Keratinocyte (primary cell): ENCODE data around the gene AFF2. TPM values are rescaled to one million over a fixed set of nuclear protein-coding genes. Genes with fewer than 3 reads are reported as not detected.

Source experiments
- DNase-seq: peaks from one replicate; pipeline ENCODE4 v3.0.0-alpha.2; 2011; ENCODE audit warnings: low read depth, missing footprints, low spot score
- FAIRE-seq: peaks from 2 replicates; lab custom pipeline; 2011; peaks lifted over from hg19 to GRCh38; lab: Jason Lieb, UNC
- H2AFZ ChIP-seq: 2 replicates; pipeline ENCODE4 v1.6.0; 2012; ENCODE audit warnings: low read length, control low read depth, inconsistent platforms; ENCODE audit not compliant: control insufficient read depth
- H3K27ac ChIP-seq: 2 replicates; pipeline ENCODE4 v1.5.1; 2011; ENCODE audit warnings: low read length; ENCODE audit not compliant: control insufficient read depth, insufficient read depth
- H3K27me3 ChIP-seq: 3 replicates; pipeline ENCODE4 v1.6.0; 2011; ENCODE audit warnings: low read length; ENCODE audit not compliant: control insufficient read depth, insufficient read depth; ENCODE audit errors: extremely low read depth
- H3K36me3 ChIP-seq, 2 experiments: 2 replicates in 1 of 2; 3 replicates in 1 of 2; pipeline ENCODE4 v1.5.1; 2011; ENCODE audit warnings: low read length in 2 of 2, mild to moderate bottlenecking in 1 of 2; ENCODE audit not compliant: control insufficient read depth in 2 of 2, insufficient read depth in 2 of 2; ENCODE audit errors: extremely low read depth in 1 of 2
- H3K4me1 ChIP-seq: 3 replicates; pipeline ENCODE4 v1.5.1; 2011; ENCODE audit warnings: low read length; ENCODE audit not compliant: control insufficient read depth, insufficient read depth; ENCODE audit errors: extremely low read depth
- H3K4me2 ChIP-seq: 3 replicates; pipeline ENCODE4 v1.6.0; 2011; ENCODE audit warnings: low read depth, low read length; ENCODE audit not compliant: control insufficient read depth, insufficient read depth; ENCODE audit errors: extremely low read depth
- H3K4me3 ChIP-seq, 3 experiments: fragments of 200-600 bp in 1 of 3; sonication (generic) in 1 of 3; 2 replicates in 2 of 3; 3 replicates in 1 of 3; pipeline ENCODE4 v1.5.1; 2011 to 2016; ENCODE audit warnings: low read length in 3 of 3, mild to moderate bottlenecking in 3 of 3, control low read depth in 2 of 3, inconsistent platforms in 1 of 3, low read depth in 1 of 3, mixed read lengths in 1 of 3, mixed run types in 1 of 3, moderate library complexity in 1 of 3; ENCODE audit not compliant: control insufficient read depth in 2 of 3, insufficient read depth in 2 of 3; ENCODE audit errors: extremely low read depth in 1 of 3
- H3K79me2 ChIP-seq: 2 replicates; pipeline ENCODE4 v1.6.0; 2012; ENCODE audit warnings: low read length; ENCODE audit not compliant: control insufficient read depth, insufficient read depth
- H3K9ac ChIP-seq: 3 replicates; pipeline ENCODE4 v1.6.0; 2011; ENCODE audit warnings: low read length; ENCODE audit not compliant: control insufficient read depth, insufficient read depth; ENCODE audit errors: extremely low read depth
- H3K9me1 ChIP-seq: 3 replicates; pipeline ENCODE4 v1.6.0; 2011; ENCODE audit warnings: low read length; ENCODE audit not compliant: control insufficient read depth, insufficient read depth; ENCODE audit errors: extremely low read depth
- H3K9me3 ChIP-seq: 2 replicates; pipeline ENCODE4 v1.5.1; 2012; ENCODE audit warnings: low read depth, low read length; ENCODE audit not compliant: control insufficient read depth
- H4K20me1 ChIP-seq: 3 replicates; pipeline ENCODE4 v1.6.0; 2011; ENCODE audit warnings: low read length; ENCODE audit not compliant: control insufficient read depth, insufficient read depth; ENCODE audit errors: extremely low read depth
- EZH2 ChIP-seq: IDR thresholded peaks from one replicate; pipeline ENCODE4 v1.6.1; 2012; ENCODE audit warnings: inconsistent platforms, mild to moderate bottlenecking, low read length, moderate library complexity
- dilution Hi-C: fragments of 300-500 bp; cut with MboI; formaldehyde crosslinking; loops from one replicate; pipeline ENCODE4 v1.7.0; 2020; ENCODE audit warnings: low sequenced_read_pairs; ENCODE audit not compliant: extremely low pct_ligation_motif_present
- polyA plus RNA-seq, 5 experiments: library from polyadenylated mRNA; depleted of rRNA in 3 of 5; stranded (reverse) in 3 of 5; stranded (forward) in 1 of 5; unstranded in 1 of 5; fragments of >200 nt; gene quantifications; 1 replicate in 1 of 5; 2 replicates in 3 of 5; 3 replicates in 1 of 5; pipeline versions ENCODE4 v1.2.1 to v1.2.3, GENCODE V29; 2011 to 2012; ENCODE audit warnings: missing spikeins in 2 of 5, low read depth in 1 of 5, low replicate concordance in 1 of 5
- TF ChIP-seq, protein P1 (sequence below), 3 experiments: IDR thresholded peaks in 1 of 3; conservative IDR thresholded peaks in 1 of 3; optimal IDR thresholded peaks in 1 of 3; 2 replicates in 2 of 3; 3 replicates in 1 of 3; pipeline versions ENCODE3 to v1.5.1; 2011; ENCODE audit warnings: low read length in 3 of 3, mild to moderate bottlenecking in 3 of 3, moderate library complexity in 2 of 3, control low read depth in 1 of 3, inconsistent platforms in 1 of 3; ENCODE audit not compliant: insufficient read depth in 2 of 3; ENCODE audit errors: extremely low read depth in 1 of 3

The AFF2 gene
- polyA plus RNA-seq, 1 donor (not counting 4 experiments of a cell fraction or from before 2014, with no cell fraction given): 0.01 TPM

DNA sequence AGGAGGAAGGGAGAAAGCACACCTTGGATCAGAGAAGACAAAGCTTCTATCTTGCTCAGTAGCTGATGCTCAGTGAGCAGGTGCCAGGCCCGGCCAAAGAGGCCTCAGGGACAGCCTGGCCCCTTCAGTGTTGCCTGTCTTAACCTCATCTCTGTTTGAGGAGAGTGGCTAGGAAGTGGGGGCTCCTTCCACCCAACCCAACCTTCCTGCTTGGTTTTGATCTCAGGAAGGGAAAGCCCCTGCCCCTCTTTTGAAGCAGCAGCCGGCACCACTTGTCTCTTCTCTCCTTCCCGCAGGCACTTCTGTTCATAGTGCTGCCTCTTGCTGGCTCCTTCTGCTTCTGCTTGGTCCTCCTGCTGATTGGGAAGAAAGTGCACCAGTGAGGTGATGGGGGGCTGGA is 2.4 kb upstream of the AFF2 start:
- Histone ChIP-seq H3K4me2 (no peak overlapping the region), H3K27me3 (peaks cover 25% of the 10 kb centered on the region), H3K79me2 (no peaks in the 10 kb centered on the region), H4K20me1 (no peaks in the 10 kb centered on the region), H2AFZ (no peak overlapping the region), H3K27ac (no peak overlapping the region), H3K9me3 (no peaks in the 10 kb centered on the region), H3K9me1 (no peaks in the 10 kb centered on the region), H3K9ac (no peak overlapping the region), H3K4me1 (no peaks in the 10 kb centered on the region), H3K36me3 (no peaks in the 10 kb centered on the region), H3K4me3 (no peak overlapping the region)
- no peak for TF ChIP-seq EZH2
- TF ChIP-seq, protein P1, sequence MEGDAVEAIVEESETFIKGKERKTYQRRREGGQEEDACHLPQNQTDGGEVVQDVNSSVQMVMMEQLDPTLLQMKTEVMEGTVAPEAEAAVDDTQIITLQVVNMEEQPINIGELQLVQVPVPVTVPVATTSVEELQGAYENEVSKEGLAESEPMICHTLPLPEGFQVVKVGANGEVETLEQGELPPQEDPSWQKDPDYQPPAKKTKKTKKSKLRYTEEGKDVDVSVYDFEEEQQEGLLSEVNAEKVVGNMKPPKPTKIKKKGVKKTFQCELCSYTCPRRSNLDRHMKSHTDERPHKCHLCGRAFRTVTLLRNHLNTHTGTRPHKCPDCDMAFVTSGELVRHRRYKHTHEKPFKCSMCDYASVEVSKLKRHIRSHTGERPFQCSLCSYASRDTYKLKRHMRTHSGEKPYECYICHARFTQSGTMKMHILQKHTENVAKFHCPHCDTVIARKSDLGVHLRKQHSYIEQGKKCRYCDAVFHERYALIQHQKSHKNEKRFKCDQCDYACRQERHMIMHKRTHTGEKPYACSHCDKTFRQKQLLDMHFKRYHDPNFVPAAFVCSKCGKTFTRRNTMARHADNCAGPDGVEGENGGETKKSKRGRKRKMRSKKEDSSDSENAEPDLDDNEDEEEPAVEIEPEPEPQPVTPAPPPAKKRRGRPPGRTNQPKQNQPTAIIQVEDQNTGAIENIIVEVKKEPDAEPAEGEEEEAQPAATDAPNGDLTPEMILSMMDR (optimal IDR thresholded peaks at IDR 0.05 in 1 of 3, IDR thresholded peaks at IDR 0.05 in 1 of 3, conservative IDR thresholded peaks at IDR 0.05 in 1 of 3; ENCODE audit: extremely low read depth in 1 of 3, insufficient read depth in 2 of 3, low read length in 3 of 3): no peak
- no peak for DNase-seq
- FAIRE-seq: no peak
- dilution Hi-C loops: no loop called here

DNA sequence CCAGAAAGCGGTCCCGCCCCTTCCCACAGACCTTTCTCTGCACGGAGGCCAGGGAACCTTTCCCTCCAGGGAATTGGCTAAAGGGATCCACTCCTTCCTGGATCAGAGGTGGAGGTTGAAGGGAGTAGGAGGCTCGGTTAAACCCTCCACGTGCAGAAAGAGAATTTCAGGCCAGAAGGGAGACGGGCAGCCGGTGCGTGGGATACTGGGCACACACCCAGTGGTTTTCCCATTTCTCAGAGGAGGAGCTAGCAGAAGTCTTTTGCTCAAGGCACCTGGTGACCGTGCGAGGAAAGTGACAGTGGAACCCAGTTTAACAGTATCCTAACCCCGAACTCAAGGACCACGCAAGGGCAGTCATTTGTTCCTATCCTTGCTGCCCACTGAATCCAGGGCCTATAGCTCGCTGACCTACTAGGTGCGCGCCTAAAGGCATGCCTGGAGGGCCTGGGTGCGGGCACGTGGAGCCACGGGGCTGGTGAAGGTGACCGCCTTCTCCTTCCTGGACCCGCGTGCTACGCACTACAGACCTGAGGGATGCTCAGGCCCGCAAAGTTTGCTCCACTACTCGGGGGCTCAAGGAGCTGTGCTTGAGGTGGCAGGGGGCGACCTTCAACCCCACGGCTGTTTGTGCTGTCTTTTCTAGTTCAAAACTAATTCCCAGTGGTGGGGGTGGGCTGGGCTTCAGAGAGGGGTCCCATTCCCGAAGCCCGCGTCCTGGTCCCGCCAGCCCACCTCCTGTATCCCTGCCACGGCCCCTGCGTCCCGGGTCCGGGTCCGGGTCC is 587 bp upstream of the AFF2 start:
- H4K20me1 ChIP-seq: no peaks in the 10 kb centered on the region
- H2AFZ ChIP-seq: no peak overlapping the region
- dilution Hi-C loops: no loop called here
- no peak overlapping the region for H3K4me2 ChIP-seq
- H3K4me1 ChIP-seq: no peaks in the 10 kb centered on the region
- no peaks in the 10 kb centered on the region for H3K9me1 ChIP-seq
- H3K4me3 ChIP-seq: no peak overlapping the region
- DNase-seq (no peak), FAIRE-seq (no peak)
- TF ChIP-seq, protein P1 (optimal IDR thresholded peaks at IDR 0.05 in 1 of 3, IDR thresholded peaks at IDR 0.05 in 1 of 3, conservative IDR thresholded peaks at IDR 0.05 in 1 of 3; ENCODE audit: extremely low read depth in 1 of 3, insufficient read depth in 2 of 3, low read length in 3 of 3): no peak
- no peak for TF ChIP-seq EZH2
- H3K9me3 ChIP-seq: no peaks in the 10 kb centered on the region
- H3K27me3 ChIP-seq: peaks cover 25% of the 10 kb centered on the region
- H3K27ac ChIP-seq: no peak overlapping the region
- no peaks in the 10 kb centered on the region for H3K36me3 ChIP-seq
- no peak overlapping the region for H3K9ac ChIP-seq
- no peaks in the 10 kb centered on the region for H3K79me2 ChIP-seq
